ENCODE data around the gene STARD9. TPM values are rescaled to one million over a fixed set of nuclear protein-coding genes. Genes with fewer than 3 reads are reported as not detected.

The STARD9 gene
- polyA plus RNA-seq, 1 donor (not counting 4 experiments of a cell fraction or from before 2014, with no cell fraction given): 0.76 TPM

DNA sequence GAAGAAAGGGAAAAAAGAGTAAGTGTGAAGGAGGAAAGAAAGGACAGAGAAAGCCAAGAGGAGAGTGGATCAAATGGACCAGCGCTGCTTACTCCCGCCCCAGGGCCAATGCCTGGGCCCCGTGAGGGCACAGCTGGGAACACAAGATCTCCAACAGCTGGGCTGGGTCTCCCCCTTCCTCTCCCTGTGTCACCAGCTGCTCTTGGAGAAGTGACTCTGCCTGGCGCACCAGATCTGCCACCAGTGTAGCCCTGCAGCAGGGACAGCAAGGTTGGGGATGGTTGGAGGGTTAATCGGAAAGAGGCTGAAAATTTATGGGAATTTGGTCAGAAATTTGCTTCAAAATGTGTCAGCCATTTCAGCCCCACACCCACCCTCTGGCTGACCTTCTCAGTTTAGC lies 153.2 kb downstream of the STARD9 start:
- no peaks in the 10 kb centered on the region for H4K20me1 ChIP-seq (ENCODE audit: control insufficient read depth, extremely low read depth, insufficient read depth, low read length)
- no peak overlapping the region for H3K9ac ChIP-seq (ENCODE audit: control insufficient read depth, extremely low read depth, insufficient read depth, low read length)
- dilution Hi-C loops (cut with MboI; ENCODE audit: extremely low pct_ligation_motif_present, low sequenced_read_pairs): no loop called here
- no peak overlapping the region for H3K4me3 ChIP-seq (ENCODE audit: control insufficient read depth in 2 of 3, extremely low read depth in 1 of 3, insufficient read depth in 2 of 3, low read depth in 1 of 3, low read length in 3 of 3)
- H3K27ac ChIP-seq (ENCODE audit: control insufficient read depth, insufficient read depth, low read length): no peak overlapping the region
- no peaks in the 10 kb centered on the region for H3K4me1 ChIP-seq (ENCODE audit: control insufficient read depth, extremely low read depth, insufficient read depth, low read length)
- H3K4me2 ChIP-seq (ENCODE audit: control insufficient read depth, extremely low read depth, insufficient read depth, low read depth, low read length): no peak overlapping the region
- H3K9me3 ChIP-seq (ENCODE audit: control insufficient read depth, low read depth, low read length): no peaks in the 10 kb centered on the region
- no peak for TF ChIP-seq EZH2 (IDR thresholded peaks at IDR 0.05; ENCODE audit: low read length)
- TF ChIP-seq, protein P1, sequence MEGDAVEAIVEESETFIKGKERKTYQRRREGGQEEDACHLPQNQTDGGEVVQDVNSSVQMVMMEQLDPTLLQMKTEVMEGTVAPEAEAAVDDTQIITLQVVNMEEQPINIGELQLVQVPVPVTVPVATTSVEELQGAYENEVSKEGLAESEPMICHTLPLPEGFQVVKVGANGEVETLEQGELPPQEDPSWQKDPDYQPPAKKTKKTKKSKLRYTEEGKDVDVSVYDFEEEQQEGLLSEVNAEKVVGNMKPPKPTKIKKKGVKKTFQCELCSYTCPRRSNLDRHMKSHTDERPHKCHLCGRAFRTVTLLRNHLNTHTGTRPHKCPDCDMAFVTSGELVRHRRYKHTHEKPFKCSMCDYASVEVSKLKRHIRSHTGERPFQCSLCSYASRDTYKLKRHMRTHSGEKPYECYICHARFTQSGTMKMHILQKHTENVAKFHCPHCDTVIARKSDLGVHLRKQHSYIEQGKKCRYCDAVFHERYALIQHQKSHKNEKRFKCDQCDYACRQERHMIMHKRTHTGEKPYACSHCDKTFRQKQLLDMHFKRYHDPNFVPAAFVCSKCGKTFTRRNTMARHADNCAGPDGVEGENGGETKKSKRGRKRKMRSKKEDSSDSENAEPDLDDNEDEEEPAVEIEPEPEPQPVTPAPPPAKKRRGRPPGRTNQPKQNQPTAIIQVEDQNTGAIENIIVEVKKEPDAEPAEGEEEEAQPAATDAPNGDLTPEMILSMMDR (optimal IDR thresholded peaks at IDR 0.05 in 1 of 3, IDR thresholded peaks at IDR 0.05 in 1 of 3, conservative IDR thresholded peaks at IDR 0.05 in 1 of 3; ENCODE audit: extremely low read depth in 1 of 3, insufficient read depth in 2 of 3, low read length in 3 of 3): no peak
- DNase-seq (ENCODE audit: low read depth, low spot score): no peak
- peaks cover 43 to 56% of the 10 kb centered on the region in 2 experiments for H3K36me3 ChIP-seq (ENCODE audit: control insufficient read depth in 2 of 2, extremely low read depth in 1 of 2, insufficient read depth in 2 of 2, low read length in 2 of 2)
- no peaks in the 10 kb centered on the region for H3K9me1 ChIP-seq (ENCODE audit: control insufficient read depth, extremely low read depth, insufficient read depth, low read length)
- FAIRE-seq: no peak
- H3K27me3 ChIP-seq (ENCODE audit: control insufficient read depth, extremely low read depth, insufficient read depth, low read length): no peaks in the 10 kb centered on the region
- no peaks in the 10 kb centered on the region for H3K79me2 ChIP-seq (ENCODE audit: control insufficient read depth, insufficient read depth, low read length)
- H2AFZ ChIP-seq (ENCODE audit: control insufficient read depth, low read length): no peak overlapping the region

DNA sequence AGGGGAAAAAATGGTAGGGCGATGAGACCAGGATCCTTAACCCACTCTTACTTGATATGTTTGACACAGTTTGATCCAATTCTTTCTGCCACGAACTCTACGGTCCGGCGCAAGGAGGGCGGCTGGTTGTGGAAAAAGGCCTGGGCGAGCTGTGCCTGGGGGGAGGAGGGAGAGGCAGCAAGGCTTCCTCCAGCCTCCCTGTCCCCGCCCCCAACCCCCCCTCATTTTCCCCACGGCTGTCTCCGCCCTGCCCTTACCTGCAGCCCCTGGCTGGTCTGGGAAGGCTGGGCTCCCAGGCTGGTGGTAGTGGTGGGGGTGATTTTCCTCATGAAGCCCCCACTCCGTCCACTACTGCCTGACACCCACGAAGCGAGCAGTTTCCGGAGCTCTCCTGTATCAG lies 153.6 kb downstream of the STARD9 start:
- Histone ChIP-seq H3K4me1 (ENCODE audit: control insufficient read depth, extremely low read depth, insufficient read depth, low read length) (no peaks in the 10 kb centered on the region), H3K4me2 (ENCODE audit: control insufficient read depth, extremely low read depth, insufficient read depth, low read depth, low read length) (no peak overlapping the region), H3K27ac (ENCODE audit: control insufficient read depth, insufficient read depth, low read length) (no peak overlapping the region), H3K9ac (ENCODE audit: control insufficient read depth, extremely low read depth, insufficient read depth, low read length) (no peak overlapping the region), H3K27me3 (ENCODE audit: control insufficient read depth, extremely low read depth, insufficient read depth, low read length) (no peaks in the 10 kb centered on the region), H3K79me2 (ENCODE audit: control insufficient read depth, insufficient read depth, low read length) (no peaks in the 10 kb centered on the region), H3K36me3 (ENCODE audit: control insufficient read depth in 2 of 2, extremely low read depth in 1 of 2, insufficient read depth in 2 of 2, low read length in 2 of 2) (peaks cover 43 to 57% of the 10 kb centered on the region in 2 experiments), H3K4me3 (ENCODE audit: control insufficient read depth in 2 of 3, extremely low read depth in 1 of 3, insufficient read depth in 2 of 3, low read depth in 1 of 3, low read length in 3 of 3) (no peak overlapping the region), H3K9me3 (ENCODE audit: control insufficient read depth, low read depth, low read length) (no peaks in the 10 kb centered on the region), H2AFZ (ENCODE audit: control insufficient read depth, low read length) (no peak overlapping the region), H3K9me1 (ENCODE audit: control insufficient read depth, extremely low read depth, insufficient read depth, low read length) (no peaks in the 10 kb centered on the region), H4K20me1 (ENCODE audit: control insufficient read depth, extremely low read depth, insufficient read depth, low read length) (no peaks in the 10 kb centered on the region)
- TF ChIP-seq, protein P1 (optimal IDR thresholded peaks at IDR 0.05 in 1 of 3, IDR thresholded peaks at IDR 0.05 in 1 of 3, conservative IDR thresholded peaks at IDR 0.05 in 1 of 3; ENCODE audit: extremely low read depth in 1 of 3, insufficient read depth in 2 of 3, low read length in 3 of 3): no peak
- TF ChIP-seq EZH2 (IDR thresholded peaks at IDR 0.05; ENCODE audit: low read length): no peak
- FAIRE-seq (no peak), DNase-seq (ENCODE audit: low read depth, low spot score) (no peak)
- dilution Hi-C loops (cut with MboI; ENCODE audit: extremely low pct_ligation_motif_present, low sequenced_read_pairs): no loop called here

All from keratinocyte (primary cell).